Nephron progenitor cell (in vitro differentiated cells): ENCODE results near the gene HDAC4.
A peak's percentile ranks its signal among the peaks of the same experiment; 100 is the strongest.

ENCODE experiments used
- DNase-seq: peaks from one replicate; pipeline ENCODE4 v3.0.0; 2021
- H3K27ac Mint-ChIP-seq: 2 replicates; pipeline ENCODE4 v1.8.0; 2021; ENCODE audit warnings: mild to moderate bottlenecking, moderate library complexity, mixed read lengths
- H3K27me3 Mint-ChIP-seq: 2 replicates; pipeline ENCODE4 v1.8.0; 2021; ENCODE audit warnings: mild to moderate bottlenecking, low read depth, mixed read lengths; ENCODE audit not compliant: poor library complexity
- H3K36me3 Mint-ChIP-seq: 2 replicates; pipeline ENCODE4 v1.8.0; 2021; ENCODE audit warnings: low read depth, mixed read lengths
- H3K4me1 Mint-ChIP-seq: 2 replicates; pipeline ENCODE4 v1.8.0; 2021; ENCODE audit warnings: mixed read lengths
- H3K4me3 Mint-ChIP-seq: 2 replicates; pipeline ENCODE4 v1.8.0; 2021; ENCODE audit warnings: mild to moderate bottlenecking, moderate library complexity, mixed read lengths
- H3K9me3 Mint-ChIP-seq: 2 replicates; pipeline ENCODE4 v1.8.0; 2021; ENCODE audit warnings: mild to moderate bottlenecking, moderate library complexity, mixed read lengths
- TF ChIP-seq, protein P1 (sequence below): fragments of 200-600 bp; sonication (generic); IDR thresholded peaks from 2 replicates; pipeline ENCODE4 v1.5.0; 2021; ENCODE audit warnings: antibody characterized with exemption

Gene HDAC4

DNA sequence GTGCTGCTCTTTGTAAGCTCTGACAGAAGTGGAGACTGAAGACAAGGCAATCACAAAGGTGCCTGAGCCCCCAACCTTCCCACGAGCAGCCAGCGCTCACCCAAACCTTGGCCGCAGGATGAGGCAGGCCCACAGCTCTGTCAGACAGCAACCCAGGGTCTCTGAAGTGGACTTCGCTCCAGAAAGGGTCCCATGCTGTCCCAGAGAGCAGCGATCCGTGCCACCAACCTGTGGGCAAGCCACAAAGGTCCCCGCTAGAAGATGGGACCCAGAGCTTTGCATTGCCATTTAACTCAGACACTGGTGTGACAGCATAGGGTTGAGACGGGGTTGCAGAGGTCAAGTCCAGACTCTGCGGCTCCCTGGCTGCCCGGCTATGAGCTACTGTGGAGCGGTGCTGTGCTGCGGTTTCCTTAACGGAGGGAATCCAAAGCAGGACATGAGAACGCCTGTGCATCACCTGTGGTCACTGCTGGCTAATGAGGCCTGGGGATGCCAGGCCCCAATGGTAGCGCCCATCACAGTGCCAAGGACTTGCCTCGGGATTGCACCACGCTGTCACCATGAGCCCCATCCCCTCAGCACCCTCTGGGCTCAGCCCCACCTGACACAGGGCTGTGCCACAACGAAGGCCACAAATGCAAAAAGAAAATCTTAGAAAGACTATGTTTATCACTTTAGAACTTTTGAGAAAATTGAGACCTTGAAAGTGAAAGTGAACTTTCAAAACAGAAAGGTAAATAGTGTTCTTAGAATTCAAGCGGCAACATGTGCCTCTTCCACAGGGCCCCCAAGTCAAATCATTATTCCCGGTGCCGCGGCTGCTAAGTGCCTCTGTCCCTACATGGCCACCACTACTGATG lies 103.4 kb downstream of the HDAC4 start:
- no peak for DNase-seq
- no peaks in the 10 kb centered on the region for H3K36me3 Mint-ChIP-seq
- H3K4me1 Mint-ChIP-seq = peaks cover 67% of the 10 kb centered on the region
- H3K27ac Mint-ChIP-seq = no peak overlapping the region
- H3K4me3 Mint-ChIP-seq = no peak overlapping the region
- TF ChIP-seq, protein P1, sequence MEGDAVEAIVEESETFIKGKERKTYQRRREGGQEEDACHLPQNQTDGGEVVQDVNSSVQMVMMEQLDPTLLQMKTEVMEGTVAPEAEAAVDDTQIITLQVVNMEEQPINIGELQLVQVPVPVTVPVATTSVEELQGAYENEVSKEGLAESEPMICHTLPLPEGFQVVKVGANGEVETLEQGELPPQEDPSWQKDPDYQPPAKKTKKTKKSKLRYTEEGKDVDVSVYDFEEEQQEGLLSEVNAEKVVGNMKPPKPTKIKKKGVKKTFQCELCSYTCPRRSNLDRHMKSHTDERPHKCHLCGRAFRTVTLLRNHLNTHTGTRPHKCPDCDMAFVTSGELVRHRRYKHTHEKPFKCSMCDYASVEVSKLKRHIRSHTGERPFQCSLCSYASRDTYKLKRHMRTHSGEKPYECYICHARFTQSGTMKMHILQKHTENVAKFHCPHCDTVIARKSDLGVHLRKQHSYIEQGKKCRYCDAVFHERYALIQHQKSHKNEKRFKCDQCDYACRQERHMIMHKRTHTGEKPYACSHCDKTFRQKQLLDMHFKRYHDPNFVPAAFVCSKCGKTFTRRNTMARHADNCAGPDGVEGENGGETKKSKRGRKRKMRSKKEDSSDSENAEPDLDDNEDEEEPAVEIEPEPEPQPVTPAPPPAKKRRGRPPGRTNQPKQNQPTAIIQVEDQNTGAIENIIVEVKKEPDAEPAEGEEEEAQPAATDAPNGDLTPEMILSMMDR = no peak
- H3K27me3 Mint-ChIP-seq = peaks cover 12% of the 10 kb centered on the region
- no peaks in the 10 kb centered on the region for H3K9me3 Mint-ChIP-seq

DNA sequence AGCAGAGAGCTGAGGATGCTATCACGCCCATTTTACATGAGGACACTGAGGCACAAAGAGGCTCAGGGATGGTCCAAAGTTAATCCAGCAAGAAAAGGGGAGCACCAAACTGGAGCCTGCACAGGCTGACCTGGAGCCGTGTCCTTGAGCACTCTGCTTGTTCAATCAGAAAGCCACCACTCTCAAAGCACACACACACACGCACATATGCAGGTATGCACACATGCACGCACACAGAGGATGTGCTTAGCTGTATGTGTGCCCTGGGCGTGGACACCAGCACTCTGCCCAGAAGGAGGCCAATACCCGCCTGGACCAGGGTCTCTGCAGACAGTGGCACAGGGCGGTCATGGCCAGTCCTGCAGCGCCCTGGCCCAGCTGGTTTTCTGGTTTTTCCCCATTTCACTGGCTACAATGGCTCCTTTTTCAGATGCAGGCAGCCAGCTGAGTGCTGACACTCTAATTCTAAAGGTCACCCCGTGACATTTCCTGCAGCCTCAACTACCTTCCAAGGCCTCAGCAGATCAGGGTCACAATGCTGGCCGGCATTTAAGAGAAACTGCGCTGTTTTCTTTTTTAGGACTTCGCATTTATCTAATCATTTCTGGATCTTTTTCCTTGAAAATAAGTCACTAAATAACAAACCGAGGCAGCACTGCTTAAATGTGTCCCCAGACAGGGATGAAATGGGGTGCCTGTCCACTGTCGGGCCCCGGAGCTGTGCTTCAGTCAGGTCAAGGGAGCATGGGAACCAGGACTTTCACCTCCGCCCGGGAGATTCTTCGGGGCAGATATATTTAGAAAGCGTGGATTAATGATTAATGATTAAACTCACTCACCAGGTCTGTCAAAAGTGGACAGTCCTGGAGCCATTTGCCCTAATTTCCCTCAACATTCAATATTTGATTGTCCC lies 104.5 kb downstream of the HDAC4 start:
- H3K27ac Mint-ChIP-seq = no peak overlapping the region
- no peaks in the 10 kb centered on the region for H3K9me3 Mint-ChIP-seq
- H3K4me1 Mint-ChIP-seq = peaks cover 67% of the 10 kb centered on the region
- H3K36me3 Mint-ChIP-seq = no peaks in the 10 kb centered on the region
- no peak overlapping the region for H3K4me3 Mint-ChIP-seq
- H3K27me3 Mint-ChIP-seq = peaks cover 12% of the 10 kb centered on the region
- no peak for DNase-seq
- TF ChIP-seq, protein P1 = no peak

DNA sequence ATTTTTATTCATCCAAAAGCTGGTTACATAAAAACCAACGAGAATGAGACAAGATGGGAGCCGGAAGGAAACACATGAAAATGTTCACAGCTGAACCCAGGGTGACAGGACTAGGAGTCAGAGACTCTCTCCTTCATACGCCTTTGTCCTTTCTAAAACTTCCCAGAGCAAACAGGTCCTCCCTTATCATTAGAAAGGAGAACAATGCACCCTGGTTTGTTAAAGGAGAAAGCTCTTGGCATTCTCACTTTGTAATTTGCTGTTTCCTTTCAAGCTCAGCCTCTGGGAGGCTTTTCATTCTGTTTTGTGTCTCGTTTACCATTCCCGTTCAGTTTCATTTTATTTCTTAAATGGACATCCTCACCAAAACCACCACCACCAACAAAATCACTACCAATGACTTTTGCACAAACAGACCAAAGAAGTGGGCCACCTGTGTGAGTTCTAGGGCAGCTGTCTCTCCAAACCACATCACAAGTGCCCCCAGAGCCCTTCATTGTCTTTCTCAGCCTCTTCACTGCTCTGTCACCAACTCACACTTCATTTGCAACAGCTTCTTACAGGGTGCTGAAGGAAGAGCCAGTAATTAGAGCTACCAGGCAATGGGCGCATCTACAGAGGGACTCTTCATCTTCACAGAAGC lies 105.3 kb downstream of the HDAC4 start:
- H3K4me3 Mint-ChIP-seq = no peak overlapping the region
- no peaks in the 10 kb centered on the region for H3K36me3 Mint-ChIP-seq
- no peaks in the 10 kb centered on the region for H3K9me3 Mint-ChIP-seq
- H3K27ac Mint-ChIP-seq = no peak overlapping the region
- no peak for DNase-seq
- peaks cover 12% of the 10 kb centered on the region for H3K27me3 Mint-ChIP-seq
- TF ChIP-seq, protein P1 = no peak
- H3K4me1 Mint-ChIP-seq = peaks cover 67% of the 10 kb centered on the region

DNA sequence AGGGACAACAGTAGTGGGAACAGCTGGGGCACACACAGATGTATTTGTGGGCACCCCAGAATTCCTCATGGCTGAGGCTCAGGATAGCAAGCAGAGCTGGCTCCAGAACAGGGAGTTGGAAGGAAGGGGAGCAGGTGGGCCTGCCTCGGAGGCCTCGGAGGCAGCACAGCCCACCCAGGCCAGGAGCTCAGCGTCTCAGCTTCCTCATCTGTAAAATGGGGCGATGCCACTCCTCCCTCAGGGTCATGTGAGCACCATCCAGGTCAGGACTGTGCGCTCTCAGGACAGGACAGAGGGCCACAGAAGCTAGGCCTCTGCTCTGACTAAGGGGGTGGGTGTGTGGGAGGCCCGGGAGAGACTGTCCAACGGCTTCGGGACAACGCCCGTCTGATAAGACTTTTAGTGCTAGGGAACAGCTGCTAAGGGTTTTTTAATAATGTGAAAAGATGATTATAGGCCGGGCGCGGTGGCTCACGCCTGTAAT lies 106.2 kb downstream of the HDAC4 start:
- TF ChIP-seq, protein P1 = no peak
- Mint-ChIP-seq H3K4me1 (peaks cover 70% of the 10 kb centered on the region), H3K9me3 (no peaks in the 10 kb centered on the region), H3K36me3 (no peaks in the 10 kb centered on the region), H3K4me3 (no peak overlapping the region), H3K27ac (no peak overlapping the region), H3K27me3 (peaks cover 9% of the 10 kb centered on the region)
- no peak for DNase-seq

DNA sequence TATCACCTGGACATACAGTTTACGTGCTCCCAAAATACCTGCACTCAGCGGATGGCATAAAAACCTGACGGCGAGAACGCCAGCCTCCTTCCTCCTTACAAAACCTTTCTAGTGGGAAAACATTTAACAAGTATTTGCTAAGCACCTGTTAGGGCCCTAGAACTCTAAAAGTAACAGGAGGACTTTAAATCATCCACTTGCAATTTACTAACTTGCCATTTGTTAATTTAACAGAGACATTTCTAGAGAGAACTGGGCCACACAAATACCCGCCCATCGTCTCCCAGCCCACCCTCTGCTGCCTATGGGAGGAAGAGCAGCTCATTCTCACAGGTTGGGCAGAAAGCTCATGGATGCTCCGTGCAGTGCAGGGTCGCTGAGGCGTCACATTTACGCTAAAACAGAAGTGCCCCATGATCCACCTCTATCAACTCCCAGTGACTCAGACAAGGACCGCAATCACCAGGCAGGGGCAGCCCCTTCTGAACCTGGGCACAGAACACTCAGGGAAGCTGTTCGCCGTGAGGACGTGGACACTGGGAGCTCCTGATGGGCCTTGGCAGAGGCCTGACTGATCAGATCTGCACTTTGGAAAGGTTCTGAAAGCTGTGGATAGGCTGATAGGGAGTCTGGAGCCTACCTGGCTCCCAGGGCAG lies 106.9 kb downstream of the HDAC4 start:
- TF ChIP-seq, protein P1 = no peak
- Mint-ChIP-seq H3K36me3 (no peaks in the 10 kb centered on the region), H3K27me3 (peaks cover 9% of the 10 kb centered on the region), H3K4me3 (peak overlapping the region; percentile 56), H3K27ac (peak overlapping the region; percentile 98), H3K4me1 (peaks cover 74% of the 10 kb centered on the region), H3K9me3 (no peaks in the 10 kb centered on the region)
- no peak for DNase-seq
